CD4-positive, alpha-beta T cell (primary cell): ENCODE data around the gene WWOX. TPM values are rescaled to one million over a fixed set of nuclear protein-coding genes. Genes with fewer than 3 reads are reported as not detected.

Experiments
- ATAC-seq: fragments of 200-7000 bp; cut with Tn5 transposase; one replicate; pipeline ENCODE4 v1.10.0; 2022; ENCODE audit warnings: mild to moderate bottlenecking; ENCODE audit not compliant: poor library complexity
- CTCF ChIA-PET: fragments of 350-600 bp; sonication (Branson Sonifier 250); formaldehyde crosslinking; loops from one replicate; lab custom pipeline; 2021; ENCODE audit warnings: antibody characterized with exemption, inconsistent platforms; lab: Charles Lee
- POLR2A ChIA-PET: fragments of 350-600 bp; sonication (Branson Sonifier 250); formaldehyde crosslinking; loops from one replicate; lab custom pipeline; 2021; ENCODE audit warnings: antibody characterized with exemption, inconsistent platforms; lab: Charles Lee
- DNase-seq, 14 experiments: peaks; one replicate each; pipeline ENCODE4 v3.0.0-alpha.2; 2013 to 2020; ENCODE audit warnings: mixed read lengths in 2 of 14
- H3K27ac ChIP-seq, 2 donors: one replicate each; pipeline versions ENCODE4 v1.5.1 to v1.7.0; 2013; ENCODE audit warnings: low read length in 2 of 2, low read depth in 1 of 2, mild to moderate bottlenecking in 1 of 2
- H3K27me3 ChIP-seq, 2 experiments: 1 replicate in 1 of 2; 2 replicates in 1 of 2; pipeline versions ENCODE4 v1.6.1 to v1.7.0; 2013; ENCODE audit warnings: low read length in 2 of 2, control low read depth in 1 of 2, mild to moderate bottlenecking in 1 of 2, moderate library complexity in 1 of 2; ENCODE audit not compliant: insufficient read depth in 2 of 2, control insufficient read depth in 1 of 2
- H3K36me3 ChIP-seq: one replicate; pipeline ENCODE4 v1.6.1; 2013; ENCODE audit warnings: low read length, control low read depth; ENCODE audit not compliant: insufficient read depth
- H3K4me1 ChIP-seq: one replicate; pipeline ENCODE4 v1.6.1; 2013; ENCODE audit warnings: low read length, control low read depth; ENCODE audit not compliant: insufficient read depth
- H3K4me3 ChIP-seq: one replicate; pipeline ENCODE4 v1.5.1; 2013; ENCODE audit warnings: mild to moderate bottlenecking, low read length, moderate library complexity
- H3K9me3 ChIP-seq, 2 experiments: 1 replicate in 1 of 2; 2 replicates in 1 of 2; pipeline versions ENCODE4 v1.6.1 to v1.7.0; 2013; ENCODE audit warnings: low read length in 2 of 2, mild to moderate bottlenecking in 2 of 2, control low read depth in 1 of 2, moderate library complexity in 1 of 2; ENCODE audit not compliant: control insufficient read depth in 1 of 2, insufficient read depth in 1 of 2
- H3K27ac Mint-ChIP-seq: one replicate; pipeline ENCODE4 v1.8.0; 2020; ENCODE audit warnings: mixed read lengths
- H3K27me3 Mint-ChIP-seq: one replicate; pipeline ENCODE4 v1.8.0; 2021; ENCODE audit warnings: mixed read lengths
- H3K36me3 Mint-ChIP-seq: one replicate; pipeline ENCODE4 v1.8.0; 2021; ENCODE audit warnings: low read depth, mixed read lengths
- H3K4me1 Mint-ChIP-seq: one replicate; pipeline ENCODE4 v1.8.0; 2021; ENCODE audit warnings: low read depth, mixed read lengths
- H3K4me3 Mint-ChIP-seq: one replicate; pipeline ENCODE4 v1.8.0; 2020; ENCODE audit warnings: mild to moderate bottlenecking, mixed read lengths
- H3K9me3 Mint-ChIP-seq: one replicate; pipeline ENCODE4 v1.8.0; 2020; ENCODE audit warnings: mixed read lengths
- CTCF ChIP-seq: fragments of 200-600 bp; IDR thresholded peaks from one replicate; pipeline ENCODE4 v1.8.0; 2022; ENCODE audit warnings: antibody characterized with exemption, mild to moderate bottlenecking
- intact Hi-C, 2 experiments: fragments of 100-400 bp; cut with DNase I in 1 of 2; cut with micrococcal nuclease in 1 of 2; formaldehyde crosslinking; loops; one replicate each; pipeline versions ENCODE4 v1.15.1 to v1.9.0; 2023 to 2025; cut with DNase I, micrococcal nuclease
- total RNA-seq, 174 experiments: library from RNA in 2 of 174; stranded (reverse) in 2 of 174; gene quantifications; one replicate each; pipeline ENCODE4 v1.2.3 and lab custom pipeline; 2021 to 2026

Gene WWOX
- total RNA-seq, 2 experiments from 2014 or later = 19.3 to 21.7 TPM

DNA sequence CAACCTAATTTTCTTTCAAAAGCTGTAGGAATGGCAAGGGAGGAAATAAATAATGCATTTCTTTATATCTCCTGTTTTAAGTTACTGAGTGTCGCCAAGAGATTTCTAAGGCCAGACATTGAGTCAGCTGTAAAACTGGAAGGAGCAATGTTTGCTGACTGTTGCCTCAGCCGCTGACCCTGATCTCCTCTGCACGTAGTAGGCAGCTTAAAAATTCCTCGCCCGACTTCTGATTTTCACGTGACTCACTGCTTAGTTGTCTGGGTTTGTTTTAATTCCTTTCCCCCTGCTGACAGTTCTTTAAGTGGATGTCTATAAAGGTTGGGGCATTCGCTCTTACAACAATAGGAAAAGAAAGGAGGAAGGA, 100.6 kb downstream of the WWOX start:
- ATAC-seq = no peak

GRCh38 chr16:78200623-78201096, 101.2 kb downstream of the WWOX start:
- POLR2A ChIA-PET = no interaction called here

More for the DNA sequence above, 100.6 kb downstream of the WWOX start:
- Mint-ChIP-seq H3K27me3 (no peaks in the 10 kb centered on the region), H3K4me1 (no peaks in the 10 kb centered on the region), H3K36me3 (no peaks in the 10 kb centered on the region), H3K4me3 (no peak overlapping the region), H3K9me3 (no peaks in the 10 kb centered on the region), H3K27ac (no peak overlapping the region)
- no peak for DNase-seq
- intact Hi-C loops = no loop called here
- H3K27ac ChIP-seq = no peak overlapping the region
- no peaks in the 10 kb centered on the region for H3K9me3 ChIP-seq
- CTCF ChIA-PET = no interaction called here
- no peaks in the 10 kb centered on the region for H3K36me3 ChIP-seq
- H3K27me3 ChIP-seq = no peaks in the 10 kb centered on the region
- no peaks in the 10 kb centered on the region for H3K4me1 ChIP-seq
- TF ChIP-seq CTCF = no peak
- no peak overlapping the region for H3K4me3 ChIP-seq
- POLR2A ChIA-PET = no interaction called here

GRCh38 chr16:78205506-78205905, 106.1 kb downstream of the WWOX start:
- DNase-seq (no peak), ATAC-seq (no peak)
- Mint-ChIP-seq H3K27me3 (no peaks in the 10 kb centered on the region), H3K9me3 (no peaks in the 10 kb centered on the region), H3K4me3 (no peak overlapping the region), H3K36me3 (no peaks in the 10 kb centered on the region), H3K4me1 (no peaks in the 10 kb centered on the region), H3K27ac (no peak overlapping the region)
- intact Hi-C loops = no loop called here
- no peak for TF ChIP-seq CTCF
- H3K4me1 ChIP-seq = no peaks in the 10 kb centered on the region
- H3K27ac ChIP-seq = no peak overlapping the region
- CTCF ChIA-PET = no interaction called here
- no peaks in the 10 kb centered on the region for H3K27me3 ChIP-seq
- H3K4me3 ChIP-seq = no peak overlapping the region
- no peaks in the 10 kb centered on the region for H3K9me3 ChIP-seq
- H3K36me3 ChIP-seq = no peaks in the 10 kb centered on the region
- POLR2A ChIA-PET = no interaction called here

More at GRCh38 chr16:78200623-78201096, 101.2 kb downstream of the WWOX start:
- no peaks in the 10 kb centered on the region for H3K4me1 Mint-ChIP-seq
- CTCF ChIA-PET = no interaction called here
- no peak overlapping the region for H3K4me3 Mint-ChIP-seq
- Histone ChIP-seq H3K36me3 (no peaks in the 10 kb centered on the region), H3K27ac (no peak overlapping the region), H3K4me3 (no peak overlapping the region), H3K27me3 (no peaks in the 10 kb centered on the region), H3K4me1 (no peaks in the 10 kb centered on the region), H3K9me3 (no peaks in the 10 kb centered on the region)
- intact Hi-C loops = no loop called here
- DNase-seq (no peak), ATAC-seq (no peak)
- no peaks in the 10 kb centered on the region for H3K9me3 Mint-ChIP-seq
- TF ChIP-seq CTCF = no peak
- no peaks in the 10 kb centered on the region for H3K27me3 Mint-ChIP-seq
- no peaks in the 10 kb centered on the region for H3K36me3 Mint-ChIP-seq
- H3K27ac Mint-ChIP-seq = no peak overlapping the region
